Activated B cell treated with CpG ODN at 0.5 μM for 24 hours (primary cell): ENCODE results near the gene SPHK1. TPM values are rescaled to one million over a fixed set of nuclear protein-coding genes. Genes with fewer than 3 reads are reported as not detected.
A peak's percentile ranks its signal among the peaks of the same experiment; 100 is the strongest.

Source experiments
- ATAC-seq: fragments of 200-7000 bp; cut with Tn5 transposase; one replicate; pipeline ENCODE4 v1.10.0; 2021; ENCODE audit warnings: low read depth, mild to moderate bottlenecking, moderate library complexity
- CTCF ChIA-PET: fragments of 350-600 bp; sonication (Branson Sonifier 250); formaldehyde crosslinking; loops from one replicate; lab custom pipeline; 2021; ENCODE audit warnings: antibody characterized with exemption; lab: Charles Lee
- POLR2A ChIA-PET: fragments of 350-600 bp; sonication (Branson Sonifier 250); formaldehyde crosslinking; loops from one replicate; lab custom pipeline; 2021; ENCODE audit warnings: antibody characterized with exemption; lab: Charles Lee
- DNase-seq: peaks from one replicate; pipeline ENCODE4 v3.0.0; 2022
- H3K27ac Mint-ChIP-seq: one replicate; pipeline ENCODE4 v1.8.0; 2020; ENCODE audit warnings: mixed read lengths
- H3K27me3 Mint-ChIP-seq: one replicate; pipeline ENCODE4 v1.8.0; 2021; ENCODE audit warnings: mixed read lengths
- H3K36me3 Mint-ChIP-seq: one replicate; pipeline ENCODE4 v1.8.0; 2021; ENCODE audit warnings: low read depth, mixed read lengths
- H3K4me1 Mint-ChIP-seq: one replicate; pipeline ENCODE4 v1.8.0; 2021; ENCODE audit warnings: mixed read lengths
- H3K4me3 Mint-ChIP-seq: one replicate; pipeline ENCODE4 v1.8.0; 2020; ENCODE audit warnings: mild to moderate bottlenecking, mixed read lengths
- H3K9me3 Mint-ChIP-seq: one replicate; pipeline ENCODE4 v1.8.0; 2020; ENCODE audit warnings: mixed read lengths
- intact Hi-C: fragments of 100-400 bp; cut with micrococcal nuclease; formaldehyde crosslinking; loops from one replicate; pipeline ENCODE4 v1.15.1; 2024
- total RNA-seq: library from RNA; stranded (reverse); gene quantifications from 2 replicates; pipeline ENCODE4 v1.2.3, GENCODE V29; 2022
- TF ChIP-seq, protein P1 (sequence below): fragments of 200-600 bp; IDR thresholded peaks from one replicate; pipeline ENCODE4 v1.8.0; 2022; ENCODE audit warnings: antibody characterized with exemption, mild to moderate bottlenecking

Gene SPHK1
- total RNA-seq, 1 donor from 2014 or later, result 1.1 TPM

DNA sequence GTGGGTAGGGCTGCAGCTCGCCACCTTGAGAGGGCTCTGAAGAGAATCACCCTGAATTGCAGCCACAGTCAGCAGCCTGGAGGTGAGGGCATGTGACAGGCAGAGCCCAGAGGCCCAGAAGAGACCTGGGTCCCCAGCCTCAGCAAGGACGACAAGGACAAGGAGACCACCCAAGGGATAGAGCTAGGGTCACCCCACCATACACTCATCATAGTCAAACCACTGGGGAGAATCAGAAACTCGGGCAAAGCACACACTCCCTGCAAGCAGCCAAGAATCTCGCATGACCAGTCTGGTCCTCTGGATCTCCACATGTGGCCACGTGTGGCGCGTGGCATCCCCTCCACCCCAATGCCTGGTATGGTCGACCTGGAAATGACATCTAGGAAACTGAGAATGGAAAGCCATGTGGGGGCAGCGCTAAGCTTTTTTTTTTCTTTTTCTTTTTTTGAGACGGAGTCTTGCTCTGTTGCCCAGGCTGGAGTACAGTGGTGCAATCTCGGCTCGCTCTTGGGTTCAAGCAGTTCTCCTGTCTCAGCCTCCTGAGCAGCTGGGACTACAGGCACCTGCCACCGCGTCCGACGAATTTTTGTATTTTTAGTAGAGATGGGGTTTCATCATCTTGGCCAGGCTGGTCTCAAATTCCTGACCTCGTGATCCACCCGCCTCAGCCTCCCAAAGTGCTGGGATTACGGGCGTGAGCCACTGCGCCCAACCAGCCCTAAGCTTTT lies 4.6 kb upstream of the SPHK1 start:
- ChIA-PET CTCF (no interaction called here), POLR2A (no interaction called here)
- no peaks in the 10 kb centered on the region for H3K9me3 Mint-ChIP-seq
- no peak overlapping the region for H3K4me3 Mint-ChIP-seq
- H3K27me3 Mint-ChIP-seq, result peaks cover 5% of the 10 kb centered on the region
- intact Hi-C loops, result loop anchor here (5.0 to 10.0 kb wide), 3 partner anchors 275 to 365 kb away; partner anchors contain the start of genes EXOC7, GALR2 and SRP68
- H3K4me1 Mint-ChIP-seq, result peaks cover 9% of the 10 kb centered on the region
- no peak for ATAC-seq
- H3K27ac Mint-ChIP-seq, result no peak overlapping the region
- DNase-seq, result no peak
- H3K36me3 Mint-ChIP-seq, result no peaks in the 10 kb centered on the region
- TF ChIP-seq, protein P1, sequence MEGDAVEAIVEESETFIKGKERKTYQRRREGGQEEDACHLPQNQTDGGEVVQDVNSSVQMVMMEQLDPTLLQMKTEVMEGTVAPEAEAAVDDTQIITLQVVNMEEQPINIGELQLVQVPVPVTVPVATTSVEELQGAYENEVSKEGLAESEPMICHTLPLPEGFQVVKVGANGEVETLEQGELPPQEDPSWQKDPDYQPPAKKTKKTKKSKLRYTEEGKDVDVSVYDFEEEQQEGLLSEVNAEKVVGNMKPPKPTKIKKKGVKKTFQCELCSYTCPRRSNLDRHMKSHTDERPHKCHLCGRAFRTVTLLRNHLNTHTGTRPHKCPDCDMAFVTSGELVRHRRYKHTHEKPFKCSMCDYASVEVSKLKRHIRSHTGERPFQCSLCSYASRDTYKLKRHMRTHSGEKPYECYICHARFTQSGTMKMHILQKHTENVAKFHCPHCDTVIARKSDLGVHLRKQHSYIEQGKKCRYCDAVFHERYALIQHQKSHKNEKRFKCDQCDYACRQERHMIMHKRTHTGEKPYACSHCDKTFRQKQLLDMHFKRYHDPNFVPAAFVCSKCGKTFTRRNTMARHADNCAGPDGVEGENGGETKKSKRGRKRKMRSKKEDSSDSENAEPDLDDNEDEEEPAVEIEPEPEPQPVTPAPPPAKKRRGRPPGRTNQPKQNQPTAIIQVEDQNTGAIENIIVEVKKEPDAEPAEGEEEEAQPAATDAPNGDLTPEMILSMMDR, result no peak

DNA sequence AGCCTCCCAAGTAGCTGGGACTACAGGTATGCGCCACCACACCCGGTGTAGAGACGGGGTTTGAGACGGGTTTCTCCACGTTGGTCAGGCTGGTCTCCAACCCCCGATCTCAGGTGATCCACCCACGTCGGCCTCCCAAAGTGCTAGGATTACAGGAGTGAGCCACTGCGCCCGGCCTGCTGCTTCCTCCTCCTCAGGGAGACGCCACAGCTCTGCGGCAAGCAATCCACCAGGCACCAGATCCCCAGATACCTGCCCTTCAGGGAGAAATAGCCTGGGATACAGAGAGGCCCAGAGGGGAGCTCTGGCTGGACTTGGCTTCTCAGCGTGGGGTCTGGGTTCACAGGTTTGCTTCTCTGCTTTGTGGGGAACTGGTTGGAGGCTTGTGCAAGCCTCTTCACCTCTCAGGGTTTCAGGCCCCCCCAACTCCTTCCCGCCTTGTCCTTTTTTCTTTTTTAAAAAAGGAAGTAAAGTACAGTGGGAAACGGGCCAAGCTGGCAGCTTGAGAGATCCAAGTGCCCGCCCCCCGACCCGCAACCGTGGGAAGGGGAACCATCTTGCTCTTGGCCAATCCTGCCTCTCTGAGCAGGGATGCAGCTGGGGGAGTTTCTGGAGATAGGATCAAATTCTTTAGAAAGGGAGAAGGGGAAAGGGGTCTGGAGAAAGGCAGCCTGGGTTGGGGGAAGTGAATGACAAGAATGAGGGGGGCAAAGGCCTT lies 2.6 kb upstream of the SPHK1 start:
- intact Hi-C loops, result loop anchor here (5.0 to 10.0 kb wide), 3 partner anchors 277 to 367 kb away; partner anchors contain the start of genes EXOC7, GALR2 and SRP68
- CTCF ChIA-PET, result interaction anchor here (1.6 kb wide), 1 partner anchor 16 kb away, joined by 4 read pairs; no protein-coding TSS in a partner anchor

DNA sequence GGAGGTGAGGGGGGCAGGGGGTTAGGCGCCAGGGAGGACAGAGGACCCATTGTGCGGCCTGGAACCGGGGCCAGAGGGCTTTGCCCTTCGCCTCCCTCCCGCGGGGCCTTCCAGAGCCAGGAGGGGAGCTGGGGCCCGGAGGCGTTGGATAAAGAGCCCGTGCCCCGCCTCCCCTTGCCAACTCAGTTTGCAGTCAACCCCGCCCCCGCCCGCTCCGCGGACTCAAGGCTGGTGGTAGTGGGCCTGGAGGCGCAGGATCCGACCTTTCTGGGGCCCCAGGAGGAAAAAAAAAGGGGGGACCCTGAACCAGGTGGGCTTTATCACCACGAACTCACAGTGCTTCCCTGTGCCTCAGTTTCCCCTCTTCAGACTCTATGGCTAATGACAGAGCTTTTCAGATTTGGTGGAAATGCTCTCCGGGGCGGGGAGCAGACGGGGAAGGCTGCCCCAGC lies 2.0 kb upstream of the SPHK1 start:
- Mint-ChIP-seq H3K27me3 (peaks cover 5% of the 10 kb centered on the region), H3K36me3 (no peaks in the 10 kb centered on the region), H3K27ac (no peak overlapping the region), H3K4me1 (peaks cover 15% of the 10 kb centered on the region), H3K4me3 (peak overlapping the region; percentile 79), H3K9me3 (no peaks in the 10 kb centered on the region)
- POLR2A ChIA-PET, result interaction anchor here (0.7 to 3.9 kb wide), 4 partner anchors 28 to 77 kb away, joined by 3 to 29 read pairs (median 6); partner anchors contain the start of gene PRPSAP1
- DNase-seq, result no peak
- no peak for ATAC-seq
- CTCF ChIA-PET, result interaction anchor here (1.6 kb wide), 1 partner anchor 16 kb away, joined by 4 read pairs; no protein-coding TSS in a partner anchor
- intact Hi-C loops, result loop anchor here (5.0 to 10.0 kb wide), 3 partner anchors 278 to 368 kb away; partner anchors contain the start of genes EXOC7, GALR2 and SRP68
- TF ChIP-seq, protein P1, result no peak

More for the DNA sequence above, 2.6 kb upstream of the SPHK1 start:
- no peak for DNase-seq
- Mint-ChIP-seq H3K4me1 (peaks cover 15% of the 10 kb centered on the region), H3K9me3 (no peaks in the 10 kb centered on the region), H3K27ac (no peak overlapping the region), H3K36me3 (no peaks in the 10 kb centered on the region), H3K4me3 (peak overlapping the region; percentile 59), H3K27me3 (peaks cover 5% of the 10 kb centered on the region)
- POLR2A ChIA-PET, result interaction anchor here (0.7 to 1.8 kb wide), 3 partner anchors 28 to 77 kb away, joined by 3 to 8 read pairs (median 4); partner anchors contain the start of gene PRPSAP1
- ATAC-seq, result no peak
- TF ChIP-seq, protein P1, result no peak

DNA sequence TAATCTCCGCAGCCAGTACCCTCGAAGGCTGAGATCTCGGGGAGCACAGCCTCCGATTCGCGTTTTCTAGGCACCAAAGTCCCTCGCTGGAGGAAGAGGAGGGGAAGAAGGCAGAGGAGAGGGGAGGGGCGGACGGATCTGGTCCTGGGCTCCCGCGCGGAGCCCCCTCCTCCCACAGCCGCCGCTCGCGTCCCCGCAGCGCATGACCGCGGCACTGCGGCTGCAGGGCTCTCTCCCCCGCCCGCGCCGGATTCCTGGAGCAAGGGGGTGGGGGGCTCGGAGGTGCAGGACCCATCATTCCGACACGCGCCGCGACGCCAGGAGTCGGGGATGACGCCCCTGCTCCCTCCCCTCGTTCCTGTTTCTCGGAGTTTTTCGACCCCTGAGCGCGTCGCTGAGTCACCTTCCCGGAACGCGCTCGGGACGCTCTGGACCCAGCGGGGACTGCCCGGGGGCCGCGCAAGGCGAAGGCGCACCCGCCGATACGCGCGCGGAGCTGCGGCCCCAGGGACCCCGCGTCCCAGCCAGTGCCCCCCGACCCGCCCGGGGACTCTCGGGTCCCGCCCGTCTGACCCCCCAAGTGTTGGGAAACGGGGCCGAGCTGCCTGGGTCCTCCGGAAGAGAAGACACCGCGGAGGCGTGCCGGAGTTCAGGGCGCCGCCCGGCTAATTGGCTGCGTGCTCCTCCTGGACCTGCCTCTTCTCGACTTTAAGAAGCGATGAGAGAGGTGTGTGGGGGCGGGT lies 1.4 kb upstream of the SPHK1 start:
- peaks cover 15% of the 10 kb centered on the region for H3K4me1 Mint-ChIP-seq
- DNase-seq (peak; percentile 40), ATAC-seq (peak; percentile 38)
- POLR2A ChIA-PET, result interaction anchor here (1.1 to 3.9 kb wide), 2 partner anchors 29 to 67 kb away, joined by 3 to 29 read pairs; partner anchors contain the start of gene PRPSAP1
- TF ChIP-seq, protein P1, result no peak
- peaks cover 5% of the 10 kb centered on the region for H3K27me3 Mint-ChIP-seq
- no peaks in the 10 kb centered on the region for H3K36me3 Mint-ChIP-seq
- no peak overlapping the region for H3K27ac Mint-ChIP-seq
- peak overlapping the region; percentile 86 for H3K4me3 Mint-ChIP-seq
- H3K9me3 Mint-ChIP-seq, result no peaks in the 10 kb centered on the region
- CTCF ChIA-PET, result interaction anchor here (0.7 to 1.6 kb wide), 3 partner anchors 15 to 145 kb away, joined by 3 to 4 read pairs (median 4); no protein-coding TSS in a partner anchor
- intact Hi-C loops, result loop anchor here (5.0 to 10.0 kb wide), 3 partner anchors 278 to 368 kb away; partner anchors contain the start of genes EXOC7, GALR2 and SRP68
